ENCODE data around the gene UNC93B1.

Gene UNC93B1

GRCh38 chr11:68026391-68027105, 22.7 kb upstream of the UNC93B1 start:
- no peak for DNase-seq (ENCODE audit: extremely low spot score, insufficient read length, low read depth)

DNA sequence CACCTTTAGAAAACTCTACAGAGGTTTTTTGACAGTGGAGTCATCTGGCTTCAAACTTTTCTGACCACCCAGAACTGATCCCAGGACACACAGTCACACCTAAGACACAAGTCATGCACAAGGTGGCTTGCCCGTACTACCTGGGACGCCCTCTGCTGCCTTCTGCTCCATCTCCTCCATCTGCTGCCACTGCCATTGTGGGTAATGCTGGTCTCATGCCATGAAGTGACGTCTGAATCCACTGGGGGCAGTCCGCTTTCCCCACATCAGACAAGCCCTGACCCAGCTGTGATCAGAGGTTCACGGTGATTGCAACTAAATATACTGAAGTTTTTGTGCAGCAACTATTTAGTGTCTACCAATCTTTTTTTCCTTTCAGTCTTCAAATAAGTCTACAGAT, 21.1 kb upstream of the UNC93B1 start:
- no peak for FAIRE-seq
- DNase-seq (ENCODE audit: extremely low spot score, insufficient read length, low read depth) = no peak

More at GRCh38 chr11:68026391-68027105, 22.7 kb upstream of the UNC93B1 start:
- no peak for FAIRE-seq

GRCh38 chr11:68024508-68024907, 20.6 kb upstream of the UNC93B1 start:
- FAIRE-seq (no peak), DNase-seq (ENCODE audit: extremely low spot score, insufficient read length, low read depth) (no peak)

DNA sequence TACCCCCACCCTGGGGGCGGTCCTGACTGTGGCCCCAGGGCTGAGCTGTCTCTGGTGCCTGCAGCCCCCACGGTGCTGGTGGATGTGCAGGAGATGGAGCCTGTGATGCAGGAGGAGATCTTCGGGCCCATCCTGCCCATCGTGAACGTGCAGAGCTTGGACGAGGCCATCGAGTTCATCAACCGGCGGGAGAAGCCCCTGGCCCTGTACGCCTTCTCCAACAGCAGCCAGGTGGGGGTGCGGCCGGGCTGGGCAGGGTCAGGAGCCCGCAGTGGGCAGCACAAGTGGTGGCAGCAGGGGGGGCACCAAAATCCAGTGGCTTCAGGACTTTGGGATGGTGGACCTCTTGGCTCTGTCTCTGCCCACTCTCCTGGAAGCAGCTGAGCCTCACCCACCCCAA, 18.6 kb upstream of the UNC93B1 start:
- FAIRE-seq = no peak
- DNase-seq (ENCODE audit: extremely low spot score, insufficient read length, low read depth) = no peak

DNA sequence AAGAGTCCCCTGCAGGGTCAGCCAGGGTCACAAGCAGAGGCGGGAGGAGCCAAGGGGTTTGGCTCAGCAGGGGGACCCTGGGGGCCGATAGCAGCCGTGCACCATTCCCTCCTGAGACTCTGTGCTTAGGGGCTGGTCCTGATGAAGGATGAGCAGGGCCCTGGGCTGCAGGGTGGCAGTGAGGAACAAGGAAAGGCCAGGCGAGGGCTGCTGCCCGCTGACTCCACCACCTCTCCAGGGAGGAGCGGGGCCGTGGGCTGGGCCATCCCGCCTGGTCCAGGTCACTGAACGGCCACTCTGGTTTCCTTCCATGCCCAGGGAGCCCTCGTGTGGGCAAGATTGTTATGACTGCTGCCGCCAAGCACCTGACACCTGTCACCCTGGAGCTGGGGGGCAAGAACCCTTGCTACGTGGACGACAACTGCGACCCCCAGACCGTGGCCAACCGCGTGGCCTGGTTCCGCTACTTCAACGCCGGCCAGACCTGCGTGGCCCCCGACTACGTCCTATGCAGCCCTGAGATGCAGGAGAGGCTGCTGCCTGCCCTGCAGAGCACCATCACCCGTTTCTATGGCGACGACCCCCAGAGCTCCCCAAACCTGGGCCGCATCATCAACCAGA, 17.4 kb upstream of the UNC93B1 start:
- no peak for DNase-seq (ENCODE audit: extremely low spot score, insufficient read length, low read depth)

DNA sequence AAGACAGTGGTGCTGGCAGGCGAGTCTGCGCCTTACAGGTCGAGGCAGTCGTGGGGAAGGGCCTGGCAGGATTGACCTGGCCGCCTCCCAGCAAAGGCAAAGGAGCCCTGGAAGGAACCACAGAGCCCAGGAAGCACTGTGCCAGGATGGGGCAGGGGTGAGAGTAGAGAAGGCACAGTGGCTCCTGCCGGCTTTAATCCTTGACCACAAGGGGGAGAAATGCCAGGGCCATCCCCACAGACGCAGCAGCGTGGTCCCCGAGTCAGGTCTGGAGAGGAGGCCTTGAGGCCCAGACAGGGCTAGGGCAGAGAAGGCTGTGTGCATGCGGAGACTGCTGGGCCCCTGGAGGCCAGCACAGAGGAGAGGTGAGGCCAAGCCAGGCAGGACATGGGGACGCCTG, 16.7 kb upstream of the UNC93B1 start:
- DNase-seq (ENCODE audit: extremely low spot score, insufficient read length, low read depth) (no peak), FAIRE-seq (no peak)

More for the DNA sequence above, 17.4 kb upstream of the UNC93B1 start:
- no peak for FAIRE-seq

DNA sequence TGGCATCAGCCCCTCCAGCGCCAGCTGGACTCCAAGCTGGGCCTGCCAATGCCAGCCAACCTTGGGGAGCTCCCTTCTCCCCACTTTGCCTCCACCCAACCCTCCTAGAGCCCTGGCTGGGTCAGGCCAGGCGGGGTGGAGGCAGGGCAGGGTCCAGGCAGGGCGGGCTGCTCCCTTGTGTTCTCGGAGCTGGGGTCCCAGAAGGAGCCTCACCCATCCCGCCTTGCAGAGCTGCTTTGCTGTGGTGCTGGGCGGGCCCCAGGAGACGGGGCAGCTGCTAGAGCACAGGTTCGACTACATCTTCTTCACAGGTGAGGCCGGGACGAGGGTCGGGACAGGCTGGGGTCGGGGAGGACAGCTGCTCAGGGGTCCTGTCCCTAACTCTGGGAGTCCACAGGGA, 15.6 kb upstream of the UNC93B1 start:
- FAIRE-seq (no peak), DNase-seq (ENCODE audit: extremely low spot score, insufficient read length, low read depth) (no peak)

GRCh38 chr11:68018730-68019190, 14.9 kb upstream of the UNC93B1 start:
- DNase-seq (ENCODE audit: extremely low spot score, insufficient read length, low read depth) = no peak
- FAIRE-seq = no peak

- no peak for DNase-seq (ENCODE audit: extremely low spot score, insufficient read length, low read depth)
- FAIRE-seq = no peak
Observed at GRCh38 chr11:68017980-68018729, 14.3 kb upstream of the UNC93B1 start.

DNA sequence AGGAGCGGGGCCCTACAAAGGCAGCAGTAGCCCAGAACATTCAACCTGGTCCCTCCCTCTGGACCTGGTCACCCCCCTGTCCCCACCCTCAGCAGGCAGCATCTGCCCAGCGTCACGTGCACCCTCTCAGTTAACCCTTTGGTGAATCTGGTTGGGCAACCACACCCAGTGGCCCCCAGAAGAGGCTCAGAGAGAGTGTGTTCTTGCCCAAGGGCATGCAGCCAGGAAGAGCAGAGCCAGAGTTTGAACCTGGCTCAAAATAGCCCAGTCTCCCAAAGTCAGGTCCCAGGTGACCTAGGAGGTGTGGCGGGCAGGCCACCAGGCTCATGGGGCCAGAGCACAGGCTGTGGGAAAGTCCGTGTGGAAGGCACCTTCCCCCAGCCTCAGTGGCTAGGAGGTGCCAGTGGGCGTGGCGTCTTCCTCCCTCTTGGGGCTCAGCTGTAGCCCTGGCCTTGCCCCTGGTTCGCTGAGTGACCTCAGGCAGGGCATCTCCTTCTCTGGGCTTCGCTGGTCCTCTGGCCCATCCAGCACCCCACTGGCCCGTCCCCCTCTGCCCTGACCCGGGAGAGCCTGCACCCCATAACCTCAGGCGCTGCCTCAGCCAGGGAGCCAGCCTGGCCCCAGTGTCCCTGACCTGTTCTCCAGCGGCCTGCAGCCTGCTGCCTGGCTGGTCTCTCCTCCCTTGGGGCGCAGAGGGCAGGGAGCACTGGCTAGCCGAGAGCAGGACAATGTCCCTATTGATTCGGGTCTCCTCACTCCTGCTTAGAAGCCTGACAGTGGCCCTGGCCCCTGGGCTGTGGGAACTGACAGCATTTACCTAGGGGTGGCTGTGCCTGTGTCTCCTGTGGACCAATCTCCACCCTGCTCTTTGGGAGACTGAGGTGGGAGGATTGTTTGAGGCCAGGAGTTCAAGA, 13.3 kb upstream of the UNC93B1 start:
- FAIRE-seq = no peak

DNA sequence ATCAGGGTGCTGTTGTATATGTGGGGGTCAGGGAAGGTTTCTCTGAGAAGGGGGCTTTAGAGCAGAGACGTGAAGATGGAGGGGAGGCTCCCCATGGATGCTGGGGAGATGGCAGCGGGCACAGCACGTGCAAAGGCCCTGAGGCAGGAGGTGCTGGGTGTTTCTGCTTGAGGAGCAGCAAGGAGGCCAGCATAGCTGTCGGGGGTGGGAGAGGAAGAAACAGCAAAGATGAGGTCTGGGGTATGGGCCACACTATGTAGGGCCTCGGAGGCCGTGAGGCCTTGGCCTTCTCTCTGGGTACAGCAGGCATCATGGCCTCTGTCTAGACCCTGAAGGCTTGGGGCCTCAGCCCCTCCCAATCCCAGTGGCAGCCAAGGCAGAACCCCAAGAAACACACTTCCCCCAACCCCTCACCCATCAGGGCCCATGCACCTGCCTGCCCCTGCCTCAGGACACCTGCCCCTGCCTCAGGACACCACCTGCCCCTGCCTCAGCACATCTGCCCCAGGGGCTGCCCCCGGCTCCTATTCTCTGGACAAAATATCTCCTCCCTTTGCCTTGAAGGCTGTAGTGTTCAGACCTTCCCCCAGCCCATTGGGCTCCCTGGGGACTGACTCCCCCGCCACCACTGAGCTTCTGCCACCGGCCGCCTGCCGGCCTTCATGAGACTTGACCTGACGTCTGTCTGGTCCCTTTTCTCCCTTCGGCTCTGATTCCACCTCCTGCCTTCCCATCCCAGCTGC, 12.4 kb upstream of the UNC93B1 start:
- FAIRE-seq = no peak

More for the DNA sequence above, 13.3 kb upstream of the UNC93B1 start:
- DNase-seq (ENCODE audit: extremely low spot score, insufficient read length, low read depth) = no peak

GRCh38 chr11:68015467-68015866, 11.6 kb upstream of the UNC93B1 start:
- FAIRE-seq (no peak), DNase-seq (ENCODE audit: extremely low spot score, insufficient read length, low read depth) (no peak)

More for the DNA sequence above, 12.4 kb upstream of the UNC93B1 start:
- no peak for DNase-seq (ENCODE audit: extremely low spot score, insufficient read length, low read depth)

- no peak for FAIRE-seq
- no peak for DNase-seq (ENCODE audit: extremely low spot score, insufficient read length, low read depth)
Observed at GRCh38 chr11:68014947-68015447, 11.1 kb upstream of the UNC93B1 start.

DNA sequence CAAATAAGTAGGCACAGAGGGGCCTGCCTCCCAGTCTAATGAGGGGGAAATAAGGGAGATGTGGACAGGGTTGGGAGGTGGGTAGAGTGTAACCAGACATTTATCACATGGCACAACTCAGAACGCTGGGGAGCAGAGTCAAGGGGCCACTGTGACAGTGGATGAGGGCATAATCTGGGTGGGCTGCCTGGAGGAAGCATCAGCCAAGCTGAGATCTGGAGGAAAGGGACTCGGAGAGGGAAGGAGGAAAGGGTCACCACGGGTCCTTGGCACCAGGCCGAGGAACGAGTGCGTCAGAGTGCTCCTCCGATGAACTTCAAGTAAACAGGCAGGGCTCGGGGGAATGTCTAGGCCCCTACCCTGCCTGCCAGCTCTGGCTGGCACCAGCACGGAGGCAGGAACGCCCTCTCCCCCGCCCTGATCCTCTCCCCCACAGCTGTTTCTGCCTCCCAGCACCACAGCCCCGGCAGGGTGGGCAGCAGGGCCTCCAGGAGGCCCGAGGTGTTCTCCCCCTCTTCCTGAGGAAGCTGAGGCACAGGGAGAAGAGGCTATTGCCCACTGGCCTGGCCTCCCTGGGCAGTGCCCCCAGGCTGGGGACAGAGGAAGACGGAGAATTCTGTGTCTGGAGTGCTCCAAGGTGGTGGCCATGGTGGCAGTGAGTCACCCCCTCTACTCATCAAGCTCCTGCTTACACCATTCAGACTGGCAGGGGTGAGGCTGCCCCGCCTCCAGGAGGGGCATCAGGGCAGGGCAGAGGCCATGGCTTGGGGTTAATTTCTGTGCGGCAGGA, 10.5 kb upstream of the UNC93B1 start:
- FAIRE-seq = no peak
- no peak for DNase-seq (ENCODE audit: extremely low spot score, insufficient read length, low read depth)

DNA sequence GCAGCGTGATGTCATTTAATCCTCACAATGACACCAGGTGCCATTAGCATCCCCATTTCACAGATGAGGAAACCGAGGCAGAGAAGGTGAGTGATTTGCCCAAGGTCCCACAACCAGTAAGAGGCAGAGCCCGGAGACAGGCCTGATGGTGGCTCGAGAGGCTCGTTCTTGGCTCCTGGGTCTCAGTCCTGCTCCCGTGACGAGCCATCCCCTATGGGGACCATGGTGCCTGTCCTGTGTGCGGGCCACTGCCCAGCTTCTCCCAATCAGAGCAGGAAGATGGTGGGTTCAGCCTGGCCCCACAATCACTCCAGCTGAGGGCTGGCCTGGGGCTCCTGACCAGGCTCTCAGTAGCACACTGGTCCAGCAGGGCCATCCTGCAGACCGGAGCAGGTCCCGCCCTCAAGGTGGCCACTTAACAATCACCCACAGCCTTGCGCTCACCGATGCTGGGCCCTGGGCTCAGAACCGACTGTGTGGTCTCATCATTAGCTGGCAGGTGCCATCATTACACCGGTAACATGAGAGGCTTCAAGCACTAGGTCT, 9.8 kb upstream of the UNC93B1 start:
- DNase-seq (ENCODE audit: extremely low spot score, insufficient read length, low read depth) (no peak), FAIRE-seq (no peak)

GRCh38 chr11:68012843-68013610, 9.1 kb upstream of the UNC93B1 start:
- DNase-seq (ENCODE audit: extremely low spot score, insufficient read length, low read depth) (no peak), FAIRE-seq (no peak)

All from GM18507 (cell line).